A549 treated with Hydrocortisone at 1 μM for 4 hours (cell line): Measurements from ENCODE around the gene DR1. TPM values are rescaled to one million over a fixed set of nuclear protein-coding genes. Genes with fewer than 3 reads are reported as not detected.

ENCODE experiments used
- total RNA-seq: library from RNA; stranded (reverse); fragments of 200-300 nt; extraction: Qiagen RNA extraction; gene quantifications from 5 replicates; pipeline ENCODE4 v1.2.3, GENCODE V29; 2022

DR1 gene
- total RNA-seq: 32.5 to 38.4 TPM (median 33.3 TPM) in 5 replicates

DNA sequence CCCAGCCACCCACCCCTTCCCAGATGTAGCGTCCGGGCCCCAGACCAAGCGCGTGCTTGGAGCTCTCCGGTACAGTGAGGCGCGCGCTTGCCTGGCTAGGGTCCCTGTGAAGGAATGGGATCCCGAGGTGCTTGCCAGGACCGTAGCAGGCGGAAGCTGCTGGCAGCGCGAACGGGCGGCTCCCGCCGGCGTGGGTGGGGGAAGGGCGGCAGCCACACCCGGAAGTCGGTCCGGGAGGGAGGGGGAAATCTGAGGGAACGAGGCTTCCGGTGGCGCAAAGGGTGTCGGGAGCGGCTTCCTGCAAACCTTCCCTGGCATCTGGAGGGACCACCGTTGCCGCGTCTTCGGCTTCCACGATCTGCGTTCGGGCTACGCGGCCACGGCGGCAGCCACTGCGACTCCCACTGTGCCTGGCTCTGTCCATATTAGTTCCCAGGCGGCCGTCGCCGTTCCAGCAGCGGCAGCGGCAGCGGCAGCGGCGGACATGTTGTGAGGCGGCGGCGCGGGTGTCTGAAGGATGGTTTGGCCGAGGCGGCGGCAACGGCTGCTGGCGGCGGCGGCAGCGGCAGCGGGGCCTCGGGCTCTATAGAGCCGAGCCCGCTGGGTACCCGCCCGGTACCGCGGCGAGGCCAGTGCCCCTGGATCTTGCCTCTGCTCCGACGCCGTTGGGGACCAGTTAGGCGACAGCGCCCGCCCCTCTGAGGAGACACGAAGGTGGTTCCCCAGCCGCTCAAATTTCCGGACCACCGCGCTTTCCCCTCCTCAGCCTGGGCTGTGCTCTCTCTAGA lies at the start of gene DR1:
Gene DR1, plus strand, starts transcription at position 275 of the 788 bp plus-strand sequence. CDS start 739 bp downstream, outside the sequence.

Other genes starting within 250 kb of the DR1 start
- 26.8 to 35.1 TPM (median 32.5 TPM) in 5 replicates for gene TMED5, start 165.5 kb upstream of the DR1 start, total RNA-seq
- 4.3 to 6.0 TPM (median 5.7 TPM) in 5 replicates for gene CCDC18, start 165.2 kb upstream of the DR1 start, total RNA-seq
- 18.6 to 32.6 TPM (median 25.9 TPM) in 5 replicates for gene FNBP1L, start 102.2 kb downstream of the DR1 start, total RNA-seq